Bronchial epithelial cell (primary cell): ENCODE results near the gene KLHDC9. TPM values are rescaled to one million over a fixed set of nuclear protein-coding genes. Genes with fewer than 3 reads are reported as not detected.
"Not testable (repeated sequence)": the region's sequence is repeated elsewhere in the genome, so short reads cannot be mapped to it uniquely, and the experiment has no call there.

ENCODE experiments used
- DNase-seq: peaks from one replicate; pipeline ENCODE4 v3.0.0-alpha.2; 2010; ENCODE audit warnings: low read depth
- FAIRE-seq: peaks from 2 replicates; lab custom pipeline; 2011; peaks lifted over from hg19 to GRCh38; lab: Jason Lieb, UNC
- H3K27me3 ChIP-seq: 2 replicates; pipeline ENCODE4 v1.5.1; 2011; ENCODE audit warnings: low read length; ENCODE audit not compliant: control insufficient read depth, insufficient read depth
- H3K36me3 ChIP-seq: 2 replicates; pipeline ENCODE4 v1.5.1; 2011; ENCODE audit warnings: low read length; ENCODE audit not compliant: control insufficient read depth, insufficient read depth
- H3K4me3 ChIP-seq: 2 replicates; pipeline ENCODE4 v1.5.1; 2011; ENCODE audit warnings: mild to moderate bottlenecking, low read depth, low read length, control low read depth
- CTCF ChIP-seq: IDR thresholded peaks from 2 replicates; pipeline ENCODE4 v1.5.1; 2011; ENCODE audit warnings: mild to moderate bottlenecking, moderate library complexity, low read length, control low read depth, inconsistent platforms; ENCODE audit not compliant: insufficient read depth, severe bottlenecking
- total RNA-seq: library from RNA; depleted of rRNA; stranded (reverse); fragments of >200 nt; gene quantifications from 2 replicates; pipeline ENCODE4 v1.2.1, GENCODE V29; 2014

Gene KLHDC9
- total RNA-seq, 1 donor from 2014 or later, result 1.3 TPM

GRCh38 chr1:161054805-161055204 is 43.4 kb upstream of the KLHDC9 start:
- Histone ChIP-seq H3K36me3 (peaks cover 2% of the 10 kb centered on the region), H3K27me3 (no peaks in the 10 kb centered on the region), H3K4me3 (no peak overlapping the region)
- TF ChIP-seq CTCF, result no peak
- DNase-seq (no peak), FAIRE-seq (peak; percentile 52)

GRCh38 chr1:161059293-161059692 is 38.9 kb upstream of the KLHDC9 start:
- TF ChIP-seq CTCF, result no peak
- Histone ChIP-seq H3K27me3 (no peaks in the 10 kb centered on the region), H3K4me3 (no peak overlapping the region), H3K36me3 (peaks cover 1% of the 10 kb centered on the region)
- no peak for DNase-seq
- FAIRE-seq, result no peak

GRCh38 chr1:161061419-161061818 is 36.7 kb upstream of the KLHDC9 start:
- no peak for TF ChIP-seq CTCF
- Histone ChIP-seq H3K27me3 (no peaks in the 10 kb centered on the region), H3K4me3 (no peak overlapping the region), H3K36me3 (no peaks in the 10 kb centered on the region)
- DNase-seq (no peak), FAIRE-seq (no peak)

GRCh38 chr1:161063936-161064335 is 34.2 kb upstream of the KLHDC9 start:
- FAIRE-seq, DNase-seq, H3K4me3 ChIP-seq, H3K36me3 ChIP-seq, H3K27me3 ChIP-seq: not testable (repeated sequence)

- not testable (repeated sequence) for DNase-seq, H3K4me3 ChIP-seq, H3K27me3 ChIP-seq, FAIRE-seq, H3K36me3 ChIP-seq
Observed at GRCh38 chr1:161065681-161066080, 32.5 kb upstream of the KLHDC9 start.

GRCh38 chr1:161066694-161067093 is 31.5 kb upstream of the KLHDC9 start:
- Histone ChIP-seq H3K4me3 (no peak overlapping the region), H3K36me3 (peaks cover 8% of the 10 kb centered on the region), H3K27me3 (no peaks in the 10 kb centered on the region)
- DNase-seq (no peak), FAIRE-seq (no peak)
- TF ChIP-seq CTCF, result no peak
